Ovary (tissue), 3 donors: ENCODE results near the gene TFPI2.

ENCODE experiments used
- EP300 ChIP-seq: sonication (generic); formaldehyde crosslinking; IDR thresholded peaks from one replicate; pipeline ENCODE4 v1.6.1; 2017; ENCODE audit warnings: antibody characterized with exemption
- TF ChIP-seq, protein P1 (sequence below), 3 donors: fragments of 450-650 bp in 2 of 3; fragments of 200-600 bp in 1 of 3; IDR thresholded peaks; one replicate each; pipeline versions ENCODE4 v1.5.1 to v1.8.0; 2016 to 2022; ENCODE audit warnings: antibody characterized with exemption in 3 of 3, mild to moderate bottlenecking in 1 of 3
- donor health status: DM: no; HTN: no; CAD: no.

DNA sequence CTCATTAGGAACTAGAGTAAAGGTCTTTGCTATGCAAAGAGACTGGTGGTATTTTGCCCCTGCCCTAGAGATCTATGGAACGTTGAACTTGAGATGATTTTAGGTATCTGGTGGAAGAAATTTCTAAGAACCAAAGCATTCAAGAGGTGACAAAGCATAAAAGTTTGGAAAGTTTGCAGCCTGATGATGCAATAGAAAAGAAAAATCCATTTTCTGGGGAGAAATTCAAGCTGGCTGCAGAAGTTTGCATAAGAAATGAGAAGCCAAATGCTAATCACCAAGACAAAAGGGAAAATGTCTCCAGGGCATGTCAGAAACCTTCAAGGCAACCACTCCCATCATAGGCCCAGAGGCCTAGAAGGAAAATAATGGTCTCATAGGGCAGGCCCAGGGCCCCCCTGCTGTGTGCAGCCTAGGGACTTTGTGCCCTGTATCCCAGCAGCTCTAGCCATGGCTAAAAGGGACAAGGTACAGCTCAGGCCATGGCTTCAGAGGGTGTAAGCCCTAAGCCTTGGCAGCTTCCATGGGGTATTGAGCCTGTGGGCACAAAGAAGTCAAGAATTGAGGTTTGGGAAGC is 16.5 kb downstream of the TFPI2 start:
- TF ChIP-seq, protein P1, sequence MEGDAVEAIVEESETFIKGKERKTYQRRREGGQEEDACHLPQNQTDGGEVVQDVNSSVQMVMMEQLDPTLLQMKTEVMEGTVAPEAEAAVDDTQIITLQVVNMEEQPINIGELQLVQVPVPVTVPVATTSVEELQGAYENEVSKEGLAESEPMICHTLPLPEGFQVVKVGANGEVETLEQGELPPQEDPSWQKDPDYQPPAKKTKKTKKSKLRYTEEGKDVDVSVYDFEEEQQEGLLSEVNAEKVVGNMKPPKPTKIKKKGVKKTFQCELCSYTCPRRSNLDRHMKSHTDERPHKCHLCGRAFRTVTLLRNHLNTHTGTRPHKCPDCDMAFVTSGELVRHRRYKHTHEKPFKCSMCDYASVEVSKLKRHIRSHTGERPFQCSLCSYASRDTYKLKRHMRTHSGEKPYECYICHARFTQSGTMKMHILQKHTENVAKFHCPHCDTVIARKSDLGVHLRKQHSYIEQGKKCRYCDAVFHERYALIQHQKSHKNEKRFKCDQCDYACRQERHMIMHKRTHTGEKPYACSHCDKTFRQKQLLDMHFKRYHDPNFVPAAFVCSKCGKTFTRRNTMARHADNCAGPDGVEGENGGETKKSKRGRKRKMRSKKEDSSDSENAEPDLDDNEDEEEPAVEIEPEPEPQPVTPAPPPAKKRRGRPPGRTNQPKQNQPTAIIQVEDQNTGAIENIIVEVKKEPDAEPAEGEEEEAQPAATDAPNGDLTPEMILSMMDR (IDR thresholded peaks at IDR 0.05), result no peak
- TF ChIP-seq EP300, result no peak
